ENCODE data around the gene CDH26.

GRCh38 chr20:60024801-60025200, 66.6 kb downstream of the CDH26 start:
- TF ChIP-seq, protein P1, sequence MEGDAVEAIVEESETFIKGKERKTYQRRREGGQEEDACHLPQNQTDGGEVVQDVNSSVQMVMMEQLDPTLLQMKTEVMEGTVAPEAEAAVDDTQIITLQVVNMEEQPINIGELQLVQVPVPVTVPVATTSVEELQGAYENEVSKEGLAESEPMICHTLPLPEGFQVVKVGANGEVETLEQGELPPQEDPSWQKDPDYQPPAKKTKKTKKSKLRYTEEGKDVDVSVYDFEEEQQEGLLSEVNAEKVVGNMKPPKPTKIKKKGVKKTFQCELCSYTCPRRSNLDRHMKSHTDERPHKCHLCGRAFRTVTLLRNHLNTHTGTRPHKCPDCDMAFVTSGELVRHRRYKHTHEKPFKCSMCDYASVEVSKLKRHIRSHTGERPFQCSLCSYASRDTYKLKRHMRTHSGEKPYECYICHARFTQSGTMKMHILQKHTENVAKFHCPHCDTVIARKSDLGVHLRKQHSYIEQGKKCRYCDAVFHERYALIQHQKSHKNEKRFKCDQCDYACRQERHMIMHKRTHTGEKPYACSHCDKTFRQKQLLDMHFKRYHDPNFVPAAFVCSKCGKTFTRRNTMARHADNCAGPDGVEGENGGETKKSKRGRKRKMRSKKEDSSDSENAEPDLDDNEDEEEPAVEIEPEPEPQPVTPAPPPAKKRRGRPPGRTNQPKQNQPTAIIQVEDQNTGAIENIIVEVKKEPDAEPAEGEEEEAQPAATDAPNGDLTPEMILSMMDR (IDR thresholded peaks at IDR 0.05): no peak
- no peak for TF ChIP-seq POLR2A (IDR thresholded peaks at IDR 0.05)

Measured in ovary (tissue), 3 donors.